ENCODE data around the gene CPED1.

DNA sequence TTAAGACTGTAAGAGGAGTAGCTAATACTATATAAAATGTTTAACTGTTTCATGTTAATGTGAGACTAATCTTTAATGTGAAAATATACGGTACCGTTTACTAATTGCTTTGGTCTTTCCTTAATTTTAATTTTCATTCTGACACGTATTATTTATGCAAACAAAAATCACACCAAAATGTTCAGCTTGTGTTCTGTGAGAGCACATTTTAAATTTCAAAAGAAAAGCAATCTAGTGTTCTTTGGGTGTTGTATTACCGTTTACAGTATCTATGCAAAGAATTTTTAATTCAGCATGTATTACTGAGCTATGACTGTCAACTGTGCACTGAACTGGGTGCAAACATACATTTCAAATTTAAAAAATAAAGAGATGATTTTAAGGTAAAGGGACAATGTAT lies 342.5 kb downstream of the CPED1 start:
- TF ChIP-seq, protein P1, sequence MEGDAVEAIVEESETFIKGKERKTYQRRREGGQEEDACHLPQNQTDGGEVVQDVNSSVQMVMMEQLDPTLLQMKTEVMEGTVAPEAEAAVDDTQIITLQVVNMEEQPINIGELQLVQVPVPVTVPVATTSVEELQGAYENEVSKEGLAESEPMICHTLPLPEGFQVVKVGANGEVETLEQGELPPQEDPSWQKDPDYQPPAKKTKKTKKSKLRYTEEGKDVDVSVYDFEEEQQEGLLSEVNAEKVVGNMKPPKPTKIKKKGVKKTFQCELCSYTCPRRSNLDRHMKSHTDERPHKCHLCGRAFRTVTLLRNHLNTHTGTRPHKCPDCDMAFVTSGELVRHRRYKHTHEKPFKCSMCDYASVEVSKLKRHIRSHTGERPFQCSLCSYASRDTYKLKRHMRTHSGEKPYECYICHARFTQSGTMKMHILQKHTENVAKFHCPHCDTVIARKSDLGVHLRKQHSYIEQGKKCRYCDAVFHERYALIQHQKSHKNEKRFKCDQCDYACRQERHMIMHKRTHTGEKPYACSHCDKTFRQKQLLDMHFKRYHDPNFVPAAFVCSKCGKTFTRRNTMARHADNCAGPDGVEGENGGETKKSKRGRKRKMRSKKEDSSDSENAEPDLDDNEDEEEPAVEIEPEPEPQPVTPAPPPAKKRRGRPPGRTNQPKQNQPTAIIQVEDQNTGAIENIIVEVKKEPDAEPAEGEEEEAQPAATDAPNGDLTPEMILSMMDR (IDR thresholded peaks at IDR 0.05; ENCODE audit: low read length), result no peak
- no peak for TF ChIP-seq EZH2 (optimal IDR thresholded peaks at IDR 0.05; ENCODE audit: low read depth, low read length)
- TF ChIP-seq EZH2phosphoT487 (IDR thresholded peaks at IDR 0.05; ENCODE audit: low read length), result no peak
